ENCODE results near the gene ZNF629. TPM values are rescaled to one million over a fixed set of nuclear protein-coding genes. Genes with fewer than 3 reads are reported as not detected.

Gene ZNF629
- polyA plus RNA-seq, 1 of the 3 experiments (the other 2 are of a cell fraction), result 4.7 TPM

DNA sequence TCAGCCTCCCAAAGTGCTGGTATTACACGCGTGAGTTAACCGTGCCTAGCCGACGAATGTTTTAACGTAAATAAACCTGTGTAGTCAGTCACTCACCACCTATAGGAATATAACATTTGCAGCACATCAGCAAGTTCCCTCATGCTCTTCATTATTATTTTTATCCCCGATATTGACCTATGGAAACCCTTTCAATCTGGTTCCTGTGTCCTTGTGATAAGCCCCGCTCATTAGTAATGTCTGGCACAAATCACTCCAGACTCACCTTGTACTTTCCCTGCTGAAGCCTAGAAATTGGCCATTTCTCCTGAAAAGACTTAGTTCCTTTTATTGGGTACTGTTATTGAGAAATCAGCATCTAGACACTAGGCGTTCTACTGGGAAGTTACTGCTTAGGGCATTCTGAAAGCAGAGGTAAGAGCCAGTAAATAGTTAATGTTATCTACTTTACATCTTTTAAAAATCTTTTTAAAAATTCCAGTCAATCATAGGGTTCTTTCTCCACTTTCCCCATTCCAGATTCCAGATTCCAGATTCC, 40.3 kb downstream of the ZNF629 start:
- 94% methylated on average over 9 of the region's 9 CpGs for WGBS (ENCODE audit: low lambda C conversion rate)
- H3K4me2 ChIP-seq, result no peak overlapping the region; the same call in 1 of the 2 replicates

More for the DNA sequence above, 40.3 kb downstream of the ZNF629 start:
- TF ChIP-seq RCOR1 (IDR thresholded peaks at IDR 0.05; ENCODE audit: low read length) (no peak), GATA2 (CRISPR knock-in tag; IDR thresholded peaks at IDR 0.05) (no peak), FOXJ3 (CRISPR knock-in tag; IDR thresholded peaks at IDR 0.05) (no peak), RFX5 (IDR thresholded peaks at IDR 0.05; ENCODE audit: low read length) (no peak), ELF1 (IDR thresholded peaks at IDR 0.05) (no peak), FOXM1 (IDR thresholded peaks at IDR 0.05; ENCODE audit: low read depth) (no peak), RAD21 (IDR thresholded peaks at IDR 0.05; ENCODE audit: low read length) (no peak), NFIC (IDR thresholded peaks at IDR 0.05; ENCODE audit: borderline replicate concordance) (no peak), SIN3A (IDR thresholded peaks at IDR 0.05; ENCODE audit: borderline replicate concordance, low read depth, low read length) (no peak), MXI1 (IDR thresholded peaks at IDR 0.05; ENCODE audit: low read depth, low read length) (no peak), EP300 (IDR thresholded peaks at IDR 0.05; ENCODE audit: borderline replicate concordance in 1 of 2, low read depth in 1 of 2, low read length in 1 of 2) (no peak), CHD2 (IDR thresholded peaks at IDR 0.05; ENCODE audit: low read length, partially characterized antibody) (no peak), YY1 (IDR thresholded peaks at IDR 0.05; ENCODE audit: low read depth) (no peak), RXRA (IDR thresholded peaks at IDR 0.05; ENCODE audit: borderline replicate concordance, low read depth) (no peak), TEAD4 (IDR thresholded peaks at IDR 0.05; ENCODE audit: borderline replicate concordance, insufficient read depth) (no peak)
- TF ChIP-seq, protein P1, sequence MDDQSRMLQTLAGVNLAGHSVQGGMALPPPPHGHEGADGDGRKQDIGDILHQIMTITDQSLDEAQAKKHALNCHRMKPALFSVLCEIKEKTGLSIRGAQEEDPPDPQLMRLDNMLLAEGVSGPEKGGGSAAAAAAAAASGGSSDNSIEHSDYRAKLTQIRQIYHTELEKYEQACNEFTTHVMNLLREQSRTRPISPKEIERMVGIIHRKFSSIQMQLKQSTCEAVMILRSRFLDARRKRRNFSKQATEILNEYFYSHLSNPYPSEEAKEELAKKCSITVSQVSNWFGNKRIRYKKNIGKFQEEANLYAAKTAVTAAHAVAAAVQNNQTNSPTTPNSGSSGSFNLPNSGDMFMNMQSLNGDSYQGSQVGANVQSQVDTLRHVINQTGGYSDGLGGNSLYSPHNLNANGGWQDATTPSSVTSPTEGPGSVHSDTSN (IDR thresholded peaks at IDR 0.05), result no peak
- TF ChIP-seq, protein P2, sequence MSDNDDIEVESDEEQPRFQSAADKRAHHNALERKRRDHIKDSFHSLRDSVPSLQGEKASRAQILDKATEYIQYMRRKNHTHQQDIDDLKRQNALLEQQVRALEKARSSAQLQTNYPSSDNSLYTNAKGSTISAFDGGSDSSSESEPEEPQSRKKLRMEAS (IDR thresholded peaks at IDR 0.05; ENCODE audit: low read depth), result no peak
- TF ChIP-seq, protein P3, sequence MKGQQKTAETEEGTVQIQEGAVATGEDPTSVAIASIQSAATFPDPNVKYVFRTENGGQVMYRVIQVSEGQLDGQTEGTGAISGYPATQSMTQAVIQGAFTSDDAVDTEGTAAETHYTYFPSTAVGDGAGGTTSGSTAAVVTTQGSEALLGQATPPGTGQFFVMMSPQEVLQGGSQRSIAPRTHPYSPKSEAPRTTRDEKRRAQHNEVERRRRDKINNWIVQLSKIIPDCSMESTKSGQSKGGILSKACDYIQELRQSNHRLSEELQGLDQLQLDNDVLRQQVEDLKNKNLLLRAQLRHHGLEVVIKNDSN (IDR thresholded peaks at IDR 0.05; ENCODE audit: borderline replicate concordance, low read depth), result no peak
- TF ChIP-seq, protein P4, sequence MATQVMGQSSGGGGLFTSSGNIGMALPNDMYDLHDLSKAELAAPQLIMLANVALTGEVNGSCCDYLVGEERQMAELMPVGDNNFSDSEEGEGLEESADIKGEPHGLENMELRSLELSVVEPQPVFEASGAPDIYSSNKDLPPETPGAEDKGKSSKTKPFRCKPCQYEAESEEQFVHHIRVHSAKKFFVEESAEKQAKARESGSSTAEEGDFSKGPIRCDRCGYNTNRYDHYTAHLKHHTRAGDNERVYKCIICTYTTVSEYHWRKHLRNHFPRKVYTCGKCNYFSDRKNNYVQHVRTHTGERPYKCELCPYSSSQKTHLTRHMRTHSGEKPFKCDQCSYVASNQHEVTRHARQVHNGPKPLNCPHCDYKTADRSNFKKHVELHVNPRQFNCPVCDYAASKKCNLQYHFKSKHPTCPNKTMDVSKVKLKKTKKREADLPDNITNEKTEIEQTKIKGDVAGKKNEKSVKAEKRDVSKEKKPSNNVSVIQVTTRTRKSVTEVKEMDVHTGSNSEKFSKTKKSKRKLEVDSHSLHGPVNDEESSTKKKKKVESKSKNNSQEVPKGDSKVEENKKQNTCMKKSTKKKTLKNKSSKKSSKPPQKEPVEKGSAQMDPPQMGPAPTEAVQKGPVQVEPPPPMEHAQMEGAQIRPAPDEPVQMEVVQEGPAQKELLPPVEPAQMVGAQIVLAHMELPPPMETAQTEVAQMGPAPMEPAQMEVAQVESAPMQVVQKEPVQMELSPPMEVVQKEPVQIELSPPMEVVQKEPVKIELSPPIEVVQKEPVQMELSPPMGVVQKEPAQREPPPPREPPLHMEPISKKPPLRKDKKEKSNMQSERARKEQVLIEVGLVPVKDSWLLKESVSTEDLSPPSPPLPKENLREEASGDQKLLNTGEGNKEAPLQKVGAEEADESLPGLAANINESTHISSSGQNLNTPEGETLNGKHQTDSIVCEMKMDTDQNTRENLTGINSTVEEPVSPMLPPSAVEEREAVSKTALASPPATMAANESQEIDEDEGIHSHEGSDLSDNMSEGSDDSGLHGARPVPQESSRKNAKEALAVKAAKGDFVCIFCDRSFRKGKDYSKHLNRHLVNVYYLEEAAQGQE (IDR thresholded peaks at IDR 0.05; ENCODE audit: low read depth, low read length), result no peak
- TF ChIP-seq, protein P5, sequence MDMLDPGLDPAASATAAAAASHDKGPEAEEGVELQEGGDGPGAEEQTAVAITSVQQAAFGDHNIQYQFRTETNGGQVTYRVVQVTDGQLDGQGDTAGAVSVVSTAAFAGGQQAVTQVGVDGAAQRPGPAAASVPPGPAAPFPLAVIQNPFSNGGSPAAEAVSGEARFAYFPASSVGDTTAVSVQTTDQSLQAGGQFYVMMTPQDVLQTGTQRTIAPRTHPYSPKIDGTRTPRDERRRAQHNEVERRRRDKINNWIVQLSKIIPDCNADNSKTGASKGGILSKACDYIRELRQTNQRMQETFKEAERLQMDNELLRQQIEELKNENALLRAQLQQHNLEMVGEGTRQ (IDR thresholded peaks at IDR 0.05; ENCODE audit: borderline replicate concordance, low read depth, low read length), result no peak
- CTCF ChIA-PET, result no interaction called here
- Histone ChIP-seq H3K4me3 (ENCODE audit: low read depth in 2 of 2, low read length in 1 of 2) (no peak overlapping the region), H4K20me1 (ENCODE audit: insufficient read depth) (no peaks in the 10 kb centered on the region), H3K9me2 (no peaks in the 10 kb centered on the region), H2AFZ (ENCODE audit: low read depth) (no peak overlapping the region), H3K79me2 (ENCODE audit: insufficient read depth) (peaks cover 21% of the 10 kb centered on the region), H3K4me1 (ENCODE audit: control insufficient read depth in 1 of 2, insufficient read depth in 2 of 2, low read depth in 1 of 2, low read length in 1 of 2) (peaks cover 5 to 11% of the 10 kb centered on the region in 2 experiments; a peak in 2 of 4 replicates), H3K27me3 (ENCODE audit: insufficient read depth) (no peaks in the 10 kb centered on the region), H3F3A (replicated peaks; ENCODE audit: insufficient read depth) (peaks cover 19% of the 10 kb centered on the region), H3K36me3 (replicated peaks in 1 of 2; ENCODE audit: control insufficient read depth in 1 of 2, insufficient read depth in 2 of 2, low read length in 1 of 2) (peaks cover 9 to 28% of the 10 kb centered on the region in 2 experiments), H3K27ac (ENCODE audit: low read depth in 2 of 2, low read length in 1 of 2) (peak overlapping the region in 1 of 2 experiments; percentile 83; a peak in 2 of 4 replicates), H3K9ac (no peak overlapping the region), H3K9me3 (no peaks in the 10 kb centered on the region)
- no peak for DNase-seq
- POLR2A ChIA-PET, result interaction anchor here (1.3 kb wide), 1 partner anchor 10 kb away, joined by 3 read pairs; no protein-coding TSS in a partner anchor

All from SK-N-SH (cell line).